ENCODE measurements around the gene CYTH1.

The CYTH1 gene

DNA sequence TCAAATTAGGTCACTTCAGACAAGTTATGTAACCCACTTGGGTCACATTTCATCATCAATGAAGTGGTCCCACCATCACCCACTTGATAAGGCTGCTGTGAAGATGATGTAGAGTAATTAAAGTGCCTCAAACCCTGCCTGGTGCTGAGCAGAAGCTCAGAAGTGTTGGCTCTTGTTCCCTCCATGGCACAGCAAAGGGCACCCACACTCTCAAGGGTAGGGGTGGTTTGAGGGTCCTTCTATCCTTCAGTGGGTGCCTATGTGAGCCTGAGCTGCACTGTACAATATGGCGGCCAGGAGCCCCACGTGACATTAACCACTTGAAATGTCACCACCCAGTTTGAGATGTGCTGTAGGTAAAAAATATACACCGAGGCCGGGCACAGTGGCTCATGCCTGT lies 71.5 kb downstream of the CYTH1 start:
- DNase-seq, result no peak

DNA sequence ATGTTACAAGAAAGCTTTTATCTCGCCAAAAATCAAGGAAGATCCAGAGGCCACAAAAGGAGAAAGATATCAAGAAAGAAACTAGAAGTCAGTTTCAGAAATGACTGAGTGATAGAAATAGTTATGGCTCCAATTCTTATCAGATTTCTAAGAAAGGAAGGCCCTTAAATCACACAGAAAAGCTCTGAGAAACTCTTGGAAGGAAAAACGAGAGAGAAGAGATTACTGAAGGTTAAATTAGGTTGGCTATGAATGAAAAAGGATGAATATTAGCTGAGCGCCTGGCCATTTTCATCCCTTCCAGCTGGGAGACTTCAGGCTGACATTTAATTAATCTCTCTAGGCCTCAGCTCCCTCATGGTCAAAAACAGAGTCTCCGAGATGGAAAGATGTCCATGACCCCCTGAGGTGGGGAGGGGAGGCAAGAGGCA lies 72.3 kb downstream of the CYTH1 start:
- peak; percentile 58 for DNase-seq

DNA sequence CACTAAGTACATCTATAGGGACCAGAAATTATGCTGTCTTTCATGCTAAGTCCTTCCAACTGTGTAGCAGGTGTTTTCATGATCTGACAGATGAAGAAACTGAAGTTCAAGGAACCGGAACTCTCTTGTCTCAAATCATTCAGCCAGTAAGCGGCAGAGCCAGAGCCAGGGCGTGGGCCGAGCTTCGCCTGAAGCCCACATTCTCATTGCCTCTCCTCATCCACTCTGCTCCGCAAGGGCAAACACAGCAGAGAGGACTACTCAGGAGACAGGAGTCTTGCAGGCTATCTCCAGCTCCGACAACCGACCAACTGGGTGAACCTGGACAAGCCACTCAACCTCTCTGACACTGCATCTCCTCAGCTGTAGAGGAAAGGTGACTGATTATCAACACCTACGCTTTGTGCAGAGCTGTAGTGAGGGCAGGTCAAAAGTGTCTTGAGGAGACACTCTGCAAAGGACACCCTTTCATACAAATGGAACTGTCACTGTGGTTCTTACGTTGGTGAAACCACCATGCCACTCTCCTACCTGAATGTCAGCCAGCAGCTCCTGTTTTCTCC lies 72.9 kb downstream of the CYTH1 start:
- peak; percentile 72 for DNase-seq

DNA sequence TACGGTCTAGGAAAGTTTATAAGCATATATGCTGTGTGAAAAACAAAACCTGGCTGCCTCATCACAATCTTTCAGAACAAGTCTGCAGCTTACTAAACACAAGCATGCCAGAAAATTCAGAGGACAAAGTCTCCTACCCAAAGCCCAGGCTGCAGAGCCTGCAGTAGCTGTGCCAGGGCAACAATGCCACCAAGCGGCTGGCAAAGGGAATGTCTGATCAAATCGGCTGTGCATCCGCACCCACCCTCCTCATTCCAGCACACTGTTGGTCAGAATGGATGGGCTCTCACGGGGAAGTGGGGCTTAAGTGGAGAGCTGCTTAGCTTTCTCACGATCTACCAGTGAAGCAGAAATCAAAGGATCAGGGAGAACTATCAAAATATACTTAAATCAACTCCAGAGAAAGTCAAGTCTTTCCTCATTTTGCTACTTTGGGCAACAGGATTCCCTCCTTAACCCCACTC lies 73.5 kb downstream of the CYTH1 start:
- peak; percentile 80 for DNase-seq

DNA sequence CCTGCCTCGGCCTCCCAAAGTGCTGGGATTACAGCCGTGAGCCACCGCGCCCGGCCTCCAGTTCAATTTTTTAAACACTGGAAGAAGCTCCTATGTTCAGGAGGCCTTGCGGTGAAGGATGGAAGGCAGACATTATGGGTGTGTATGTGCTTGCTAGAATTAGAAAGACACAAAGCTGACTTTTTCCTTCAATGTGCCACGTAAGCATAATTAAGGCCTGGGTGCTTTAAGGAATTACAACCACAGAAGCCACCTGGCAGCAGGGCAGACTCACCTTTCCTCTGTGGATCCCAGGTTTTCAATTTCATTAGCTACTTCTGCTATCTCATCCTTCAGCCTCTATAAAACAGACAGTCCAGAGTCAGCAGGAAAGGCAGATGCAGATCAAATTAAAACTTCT lies 74.2 kb downstream of the CYTH1 start:
- no peak for DNase-seq

DNA sequence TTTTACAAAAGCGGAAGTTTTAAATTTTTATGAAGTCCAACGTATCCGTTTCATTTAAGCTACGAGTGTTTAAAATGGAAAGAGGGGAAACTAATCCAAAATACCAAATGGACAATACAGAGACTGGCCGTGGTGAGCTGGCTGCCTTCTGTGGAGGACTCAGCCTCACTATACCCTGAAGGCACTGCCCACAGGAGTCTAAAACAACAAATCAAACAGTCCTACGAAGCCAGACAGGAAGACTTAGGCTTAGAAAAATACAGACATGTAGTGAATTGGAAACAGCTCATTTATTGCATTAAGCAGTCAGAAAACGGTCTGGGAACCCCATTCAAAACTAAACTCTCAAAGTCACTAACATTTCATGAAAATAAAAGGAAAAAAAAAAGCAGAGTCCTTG lies 75.1 kb downstream of the CYTH1 start:
- DNase-seq, result no peak

DNA sequence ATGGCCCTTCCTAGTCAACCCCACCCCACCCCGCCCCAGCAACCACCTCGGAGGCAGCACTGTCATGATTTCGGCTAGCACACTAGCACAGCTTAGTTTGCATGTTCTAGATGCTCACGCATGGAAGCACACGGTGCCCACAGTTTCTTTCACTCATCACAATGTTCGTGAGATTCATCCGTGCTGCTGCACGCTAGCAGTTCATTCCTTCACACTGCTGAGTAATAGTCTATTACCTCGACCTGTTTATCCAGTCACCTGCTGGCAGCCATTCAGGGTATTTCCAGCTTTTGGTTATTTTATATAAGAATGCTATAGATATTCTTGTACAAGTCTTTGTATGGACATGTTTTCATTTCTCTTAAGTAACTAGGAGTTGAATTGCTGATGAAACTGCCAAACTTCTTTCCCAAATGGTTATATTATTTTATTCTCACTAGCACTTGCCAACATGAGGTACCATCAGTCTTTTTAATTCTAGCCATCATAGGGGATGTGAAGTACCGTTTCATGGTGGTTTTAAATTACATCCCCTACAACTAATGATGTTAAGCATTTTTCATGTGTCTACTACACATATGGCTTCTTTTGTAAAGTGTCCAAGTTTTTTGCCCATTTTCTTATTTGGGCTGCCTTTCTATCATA lies 75.7 kb downstream of the CYTH1 start:
- no peak for DNase-seq

DNA sequence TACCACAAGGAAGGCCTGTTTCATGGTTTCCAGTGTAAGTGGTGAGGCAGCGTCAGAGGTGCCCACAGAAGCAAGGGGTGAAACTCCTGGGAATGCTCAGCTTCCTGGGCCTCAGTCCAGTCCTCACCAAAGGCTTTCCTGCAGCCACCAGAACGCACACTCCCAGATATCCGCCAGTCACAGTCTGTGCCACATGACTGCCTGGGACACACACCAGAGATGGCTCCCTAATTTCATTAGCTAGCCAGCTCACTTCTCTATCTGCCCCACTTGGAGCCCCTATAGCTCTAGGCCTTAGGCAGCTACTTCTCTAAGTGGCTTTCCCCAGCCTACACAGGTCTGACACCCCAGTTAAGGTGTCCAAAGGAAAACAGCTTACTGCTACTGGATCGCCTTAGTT lies 77.0 kb downstream of the CYTH1 start:
- DNase-seq, result no peak

DNA sequence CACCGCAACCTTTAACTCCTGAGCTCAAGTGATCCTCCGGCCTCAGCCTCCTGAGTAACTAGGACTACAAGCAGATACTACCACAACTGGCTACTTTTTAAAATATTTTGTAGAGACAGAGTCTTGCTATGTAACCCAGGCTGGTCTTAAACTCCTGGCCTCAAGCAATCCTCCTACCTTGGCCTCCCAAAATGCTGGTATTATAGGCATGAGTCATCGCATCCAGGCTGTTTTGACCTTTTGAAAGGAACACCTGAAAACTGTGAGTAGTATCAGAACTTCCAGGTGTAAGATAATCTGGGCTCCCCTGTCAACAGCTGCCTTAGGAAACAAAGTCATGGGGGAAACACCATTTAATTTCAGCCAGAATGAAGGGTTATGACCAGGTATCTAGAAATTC lies 77.5 kb downstream of the CYTH1 start:
- no peak for DNase-seq

DNA sequence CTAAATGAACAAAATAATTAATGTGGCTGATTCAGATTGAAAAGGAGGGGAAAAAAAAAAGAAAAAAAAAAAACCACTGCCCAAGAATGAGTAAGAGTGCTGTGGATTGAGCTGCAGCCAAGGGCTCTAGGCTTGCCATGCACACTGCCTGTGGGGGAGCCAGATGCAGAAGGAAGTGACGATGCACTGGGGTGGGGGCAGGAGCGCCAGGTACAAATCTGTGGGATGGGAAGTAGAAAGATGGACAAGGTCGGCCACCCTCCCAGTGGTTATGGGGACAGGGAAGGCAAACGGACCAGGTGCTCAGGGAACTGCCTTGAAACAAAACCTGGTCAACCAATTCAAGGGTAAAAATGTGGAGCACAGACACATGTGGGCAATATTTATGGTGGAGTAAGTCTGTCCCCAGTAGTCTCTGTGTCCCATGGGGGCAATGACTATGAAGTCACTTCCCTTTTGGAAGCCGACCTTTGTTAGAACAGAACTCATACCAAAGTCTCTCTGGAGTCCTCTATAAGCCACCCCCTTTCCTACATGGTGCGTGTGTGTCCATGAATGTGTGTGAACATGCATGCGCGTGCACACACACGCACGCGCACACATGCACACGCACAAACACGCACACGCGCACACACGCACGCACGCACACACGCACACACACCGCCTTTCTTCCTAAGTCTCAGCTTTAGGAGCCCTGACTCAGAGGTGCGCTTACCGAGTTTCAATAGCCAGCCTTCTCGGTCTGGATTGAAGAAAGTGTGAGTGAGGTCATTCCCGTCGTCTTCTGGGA lies 84.3 kb downstream of the CYTH1 start:
- DNase-seq, result no peak

DNA sequence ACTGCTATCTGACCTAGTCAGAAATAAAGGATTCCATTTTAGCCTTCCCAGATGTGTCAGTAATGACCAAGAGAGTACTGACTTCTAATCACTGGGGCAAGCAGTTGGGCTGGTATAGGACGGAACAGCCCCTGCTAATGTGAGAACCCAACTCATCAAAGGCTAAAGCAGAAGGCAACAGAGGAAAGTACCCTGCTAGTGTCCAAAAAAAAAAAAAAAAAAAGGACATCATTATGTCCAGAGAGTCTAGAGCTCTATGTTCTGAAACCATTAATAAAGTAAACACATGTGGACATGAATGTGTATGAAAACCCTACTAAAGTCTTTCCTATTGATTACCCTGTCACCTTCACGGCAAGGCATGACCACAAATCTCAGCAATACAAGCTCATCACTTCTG lies 85.0 kb downstream of the CYTH1 start:
- DNase-seq, result no peak

DNA sequence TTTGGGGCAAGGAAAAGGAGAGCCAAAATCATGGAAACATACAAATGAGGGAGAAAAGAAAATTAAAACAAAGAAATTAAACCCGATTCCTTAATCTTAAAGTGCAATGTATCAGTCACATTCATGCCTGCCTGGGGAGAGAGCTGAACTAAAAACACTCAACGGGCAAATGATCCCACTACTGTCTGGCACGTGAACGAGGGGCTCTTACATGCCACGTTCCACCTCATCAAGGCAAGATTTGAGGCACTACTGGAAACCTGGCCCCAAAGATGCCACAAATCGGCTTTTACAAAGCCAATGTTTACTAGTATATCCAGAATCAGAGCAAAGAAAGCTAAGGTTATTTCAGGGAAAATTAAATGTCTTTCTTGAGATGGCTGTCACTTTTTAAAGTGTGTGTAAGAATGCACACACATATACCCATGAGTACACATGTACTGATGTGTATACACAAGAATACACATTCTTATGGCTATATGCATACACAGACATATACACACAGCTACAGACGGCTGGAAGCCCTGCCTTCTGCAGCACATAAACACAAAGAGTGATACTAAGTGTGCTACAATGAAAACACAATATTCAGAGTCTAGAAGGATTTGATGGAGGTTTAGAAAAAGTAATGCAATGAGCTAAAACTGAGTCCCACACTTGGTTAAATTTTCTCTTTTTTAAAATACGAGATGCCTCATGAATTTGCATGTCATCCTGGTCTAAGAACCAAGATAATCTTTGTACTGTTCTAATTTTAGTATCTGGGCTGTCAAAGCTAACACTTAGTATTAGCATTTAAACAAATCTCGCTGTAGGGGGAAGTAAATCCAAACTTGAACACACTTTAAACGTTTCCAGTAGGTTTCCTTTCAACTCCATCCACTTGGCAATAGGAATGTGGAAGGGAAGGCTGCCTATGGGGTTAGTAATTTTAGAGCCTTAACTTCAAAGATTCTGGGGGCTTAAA lies 85.8 kb downstream of the CYTH1 start:
- no peak for DNase-seq

DNA sequence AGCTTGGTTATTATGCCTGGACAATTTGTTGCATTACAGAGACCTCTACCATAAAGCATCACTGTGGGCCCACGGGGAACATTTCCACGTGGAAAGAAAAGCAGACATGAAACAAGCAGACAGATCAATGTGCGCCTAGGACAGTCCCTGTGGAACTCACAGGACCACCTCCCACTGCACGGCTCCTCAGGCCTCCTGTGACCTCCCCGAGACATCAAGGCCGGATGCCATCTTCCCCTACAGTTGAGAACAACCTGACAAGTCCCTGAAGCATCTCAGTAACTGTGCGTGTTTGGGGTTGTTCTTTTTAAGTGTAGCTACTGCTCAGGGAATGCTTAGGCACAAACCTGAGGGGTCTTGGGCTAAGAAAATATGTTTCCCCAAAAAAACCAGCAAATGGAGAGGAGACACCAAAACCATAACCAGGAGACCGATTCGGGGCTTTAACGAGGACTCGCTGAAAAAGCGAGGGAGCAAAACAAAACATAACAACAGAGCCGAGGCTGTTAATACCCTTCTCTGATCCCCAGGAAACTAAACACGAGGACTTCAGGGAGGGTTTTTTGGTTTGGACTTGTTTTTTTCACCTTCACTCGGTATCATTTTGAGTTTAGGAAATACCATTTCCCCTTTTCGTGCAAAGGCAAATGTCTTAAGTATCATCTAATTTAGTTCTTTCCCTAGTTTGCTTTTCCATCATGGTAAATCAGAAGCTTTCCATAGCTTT lies 87.1 kb downstream of the CYTH1 start:
- no peak for DNase-seq

DNA sequence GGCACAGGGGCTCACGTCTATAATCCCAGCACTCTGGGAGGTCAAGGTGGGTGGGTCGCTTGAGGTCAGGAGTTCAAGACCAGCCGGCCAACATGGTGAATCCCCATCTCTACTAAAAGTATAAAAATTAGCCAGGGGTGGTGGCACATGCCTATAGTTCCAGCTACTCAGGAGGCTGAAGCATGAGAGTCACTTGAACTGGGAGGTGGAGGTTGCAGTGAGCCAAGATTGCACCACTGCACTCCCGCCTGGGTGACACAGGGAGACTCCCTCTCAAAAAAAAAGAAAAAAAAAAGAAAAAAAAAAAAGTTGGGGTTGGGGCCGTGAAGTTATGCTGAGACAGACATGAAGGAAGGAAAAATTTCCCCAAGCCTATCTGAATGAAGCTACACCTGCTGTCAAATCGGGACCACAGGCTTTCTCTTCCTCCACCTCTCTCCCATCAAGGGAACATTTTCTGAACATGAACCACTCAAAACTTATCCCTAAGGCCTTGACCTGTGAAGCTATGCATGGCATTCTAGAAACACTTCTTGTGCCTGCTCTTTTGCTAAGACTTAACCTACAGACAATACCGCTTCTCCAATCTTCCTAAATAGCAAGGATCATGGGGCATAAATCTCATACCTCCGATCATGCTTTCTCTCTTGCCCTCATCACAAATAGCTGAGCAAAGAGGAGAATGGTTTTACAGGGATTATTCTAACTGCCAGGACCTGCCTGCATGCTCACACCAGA lies 88.6 kb downstream of the CYTH1 start:
- no peak for DNase-seq

DNA sequence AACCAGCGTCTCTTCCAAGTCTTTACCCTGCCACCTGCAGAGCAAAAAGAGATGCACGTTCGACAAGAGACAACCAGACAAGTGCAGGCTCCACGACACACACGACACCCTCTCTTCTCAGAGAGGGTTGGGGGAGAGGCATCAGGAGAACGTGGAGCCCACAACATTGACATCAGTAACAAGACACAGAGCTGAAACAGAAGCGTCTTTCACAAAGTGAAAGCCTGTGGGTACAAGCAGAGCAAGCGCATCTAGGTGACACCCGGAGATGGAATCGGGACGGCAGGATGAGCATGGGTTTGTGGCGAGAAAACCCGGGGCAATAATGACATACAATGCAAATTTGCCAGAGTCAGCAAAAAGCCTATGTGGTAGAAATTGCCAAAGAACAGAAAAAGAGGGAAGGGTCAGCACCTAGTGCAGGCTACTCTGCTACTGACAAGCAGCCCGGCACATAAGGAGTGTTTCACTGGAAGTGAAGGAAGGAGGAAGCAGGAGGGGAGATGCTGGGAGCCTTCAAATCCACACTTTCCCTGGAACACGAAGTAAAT lies 89.5 kb downstream of the CYTH1 start:
- DNase-seq, result no peak

DNA sequence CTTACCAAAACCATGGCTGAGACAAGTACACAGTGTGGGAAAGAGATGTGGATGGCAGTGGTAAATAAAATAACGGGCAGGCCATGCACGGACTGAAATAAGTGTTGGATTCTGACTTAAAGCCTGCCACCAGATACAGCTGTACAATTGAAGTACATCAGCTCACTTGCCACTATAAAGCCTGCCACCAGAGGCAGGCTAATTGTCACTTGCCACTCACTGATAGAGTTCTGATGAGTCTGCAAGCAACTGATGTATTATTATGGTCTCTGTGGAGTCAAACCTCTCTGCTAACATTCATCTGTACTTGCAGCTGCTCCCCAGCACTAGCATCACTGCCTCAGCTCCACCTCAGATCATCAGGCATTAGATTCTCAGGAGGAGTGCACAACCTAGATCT lies 93.0 kb downstream of the CYTH1 start:
- DNase-seq, result no peak

DNA sequence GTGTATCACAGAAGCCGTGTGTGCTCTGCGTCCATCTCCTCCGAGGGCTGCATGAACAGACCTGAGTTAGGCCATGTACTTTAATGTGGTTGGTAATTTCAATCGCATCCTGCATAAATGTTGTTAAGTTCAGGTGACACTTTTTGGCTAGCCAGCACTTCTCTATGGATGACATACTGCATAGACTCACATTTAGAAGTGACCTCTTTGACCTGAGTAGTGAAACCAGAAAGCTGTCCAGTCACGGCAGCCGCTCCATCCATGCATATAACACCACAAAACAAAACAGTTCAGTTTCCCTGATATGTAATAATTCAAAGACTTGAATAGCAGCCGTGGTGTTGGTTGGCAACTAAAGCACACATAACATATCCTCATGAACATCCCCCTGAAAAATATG lies 94.1 kb downstream of the CYTH1 start:
- DNase-seq, result no peak

DNA sequence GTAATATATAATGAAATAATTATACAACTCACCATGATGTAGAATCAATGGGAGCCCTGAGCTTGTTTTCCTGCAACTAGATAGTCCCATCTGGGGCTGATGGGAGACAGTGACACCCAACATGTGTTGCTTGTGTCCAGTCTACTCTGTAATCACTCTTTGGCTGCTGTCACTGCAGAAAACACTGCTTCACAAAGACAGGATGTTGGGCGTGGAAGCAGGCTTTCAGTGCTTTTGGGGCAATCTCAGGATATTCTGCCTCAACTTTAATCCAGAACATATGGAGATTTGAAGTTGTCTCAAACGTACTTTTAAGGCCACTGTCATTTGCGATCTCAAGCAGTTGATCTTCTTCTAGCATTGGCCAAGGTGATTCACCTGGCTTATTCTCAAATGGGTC lies 94.9 kb downstream of the CYTH1 start:
- DNase-seq, result no peak

DNA sequence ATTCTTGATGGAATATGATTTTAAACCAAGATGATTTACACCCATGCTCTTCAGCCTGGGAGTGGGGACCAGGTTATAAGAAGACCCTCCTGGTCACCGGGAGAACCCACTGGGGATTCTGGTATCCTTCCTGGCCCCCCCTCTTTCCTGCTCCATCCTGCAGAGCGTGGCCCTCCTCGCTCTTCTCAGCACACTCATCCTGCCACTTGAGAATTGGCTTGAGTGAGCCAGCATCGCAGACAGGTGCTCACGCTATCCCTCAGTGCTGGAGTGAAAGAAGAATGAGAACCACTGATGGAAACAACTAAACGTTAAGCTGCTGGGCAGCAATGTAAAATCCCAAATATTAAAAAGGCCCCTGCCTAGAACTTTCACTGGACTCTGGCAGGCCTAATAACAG lies 98.0 kb downstream of the CYTH1 start:
- no peak for DNase-seq

DNA sequence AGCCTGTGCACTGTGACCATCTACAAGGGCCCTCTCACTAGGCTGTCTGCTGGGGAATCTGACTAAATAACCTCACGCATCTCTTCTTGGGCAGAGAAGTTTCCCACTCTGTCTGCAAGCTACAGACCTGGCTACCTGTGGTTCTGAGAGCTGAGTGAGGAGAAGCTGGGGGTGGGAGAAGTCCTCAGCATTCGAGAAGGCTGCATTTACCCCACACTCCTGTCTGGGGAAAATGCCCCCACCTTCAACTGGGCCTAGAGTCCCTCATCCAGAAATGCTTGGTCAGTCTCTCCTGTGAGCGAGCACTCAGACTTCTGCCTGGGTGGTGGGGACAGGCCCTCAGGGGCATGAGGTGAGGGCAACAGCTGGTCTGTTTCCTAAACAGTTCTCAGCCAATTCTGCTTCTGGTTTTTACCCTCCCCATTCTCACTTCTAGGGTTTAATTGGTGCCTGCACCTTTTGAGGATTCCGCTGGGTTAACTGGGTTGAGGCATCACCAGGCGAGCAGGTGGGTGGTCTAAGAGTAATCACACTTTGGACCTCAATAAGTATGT lies 98.6 kb downstream of the CYTH1 start:
- DNase-seq, result no peak

DNA sequence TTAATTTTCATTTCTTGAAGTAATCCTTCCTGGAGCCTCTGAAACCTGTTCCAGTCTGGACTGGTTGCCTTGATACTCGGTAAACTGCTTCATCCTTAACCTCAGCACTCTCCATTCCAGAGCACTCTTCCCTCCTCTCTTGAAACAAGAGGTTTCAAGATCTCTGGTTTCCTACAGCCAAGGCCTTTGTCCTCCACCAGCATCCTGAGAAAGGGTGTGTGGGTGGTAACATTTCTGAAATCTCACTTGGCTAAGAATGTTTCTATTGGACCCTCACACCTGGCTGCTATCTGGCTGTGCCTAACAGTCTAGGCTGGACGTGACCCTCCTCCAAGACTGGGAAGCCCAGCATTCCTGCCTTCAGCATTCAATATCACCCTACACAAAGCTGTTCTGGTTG lies 99.7 kb downstream of the CYTH1 start:
- no peak for DNase-seq
